PFSK-1 (cell line): ENCODE measurements around the gene SH2B3.

Source experiments
- FOXP2 ChIP-seq: optimal IDR thresholded peaks from 2 replicates; pipeline ENCODE3; 2011; ENCODE audit warnings: borderline replicate concordance, control low read depth, inconsistent platforms; ENCODE audit not compliant: insufficient read depth; ENCODE audit errors: extremely low read length, extremely low read depth
- POLR2AphosphoS5 ChIP-seq: IDR thresholded peaks from 2 replicates; pipeline ENCODE4 v1.6.1; 2012; ENCODE audit warnings: low read depth, mild to moderate bottlenecking, control low read depth, low read length, moderate library complexity
- REST ChIP-seq, 2 experiments: IDR thresholded peaks; 2 replicates each; pipeline versions ENCODE4 v1.6.1 to v1.8.0; 2011 to 2012; ENCODE audit warnings: low read depth in 2 of 2, low read length in 2 of 2, control low read depth in 1 of 2, inconsistent platforms in 1 of 2, mild to moderate bottlenecking in 1 of 2, moderate library complexity in 1 of 2; ENCODE audit not compliant: insufficient read depth in 1 of 2
- SIN3A ChIP-seq: IDR thresholded peaks from 2 replicates; pipeline ENCODE4 v1.6.1; 2012; ENCODE audit warnings: mild to moderate bottlenecking, low read length, moderate library complexity, borderline replicate concordance; ENCODE audit not compliant: insufficient read depth
- TAF1 ChIP-seq: IDR thresholded peaks from 2 replicates; pipeline ENCODE4 v1.6.1; 2012; ENCODE audit warnings: low read length, control low read depth, borderline replicate concordance; ENCODE audit not compliant: insufficient read depth

Gene SH2B3

GRCh38 chr12:111386885-111387284 lies 18.8 kb upstream of the SH2B3 start:
- TF ChIP-seq FOXP2, result no peak
- TF ChIP-seq SIN3A, result no peak
- TF ChIP-seq POLR2AphosphoS5, result no peak
- TF ChIP-seq TAF1, result no peak
- no peak for TF ChIP-seq REST (IDR thresholded peaks at IDR 0.05; ENCODE audit: insufficient read depth in 1 of 2, low read depth in 2 of 2, low read length in 2 of 2)

GRCh38 chr12:111387747-111388323 lies 17.9 kb upstream of the SH2B3 start:
- TF ChIP-seq FOXP2 (no peak), TAF1 (no peak), REST (IDR thresholded peaks at IDR 0.05; ENCODE audit: insufficient read depth in 1 of 2, low read depth in 2 of 2, low read length in 2 of 2) (no peak), SIN3A (no peak), POLR2AphosphoS5 (no peak)

GRCh38 chr12:111389635-111390034 lies 16.1 kb upstream of the SH2B3 start:
- no peak for TF ChIP-seq REST (IDR thresholded peaks at IDR 0.05; ENCODE audit: insufficient read depth in 1 of 2, low read depth in 2 of 2, low read length in 2 of 2)
- no peak for TF ChIP-seq SIN3A
- no peak for TF ChIP-seq TAF1
- no peak for TF ChIP-seq POLR2AphosphoS5

- TF ChIP-seq TAF1 (no peak), REST (IDR thresholded peaks at IDR 0.05; ENCODE audit: insufficient read depth in 1 of 2, low read depth in 2 of 2, low read length in 2 of 2) (no peak), SIN3A (no peak), POLR2AphosphoS5 (no peak), FOXP2 (no peak)
Measured at GRCh38 chr12:111390910-111391309, 14.8 kb upstream of the SH2B3 start.
